Bronchial epithelial cell (primary cell): ENCODE data around the gene ELN. TPM values are rescaled to one million over a fixed set of nuclear protein-coding genes. Genes with fewer than 3 reads are reported as not detected.
A peak's percentile ranks its signal among the peaks of the same experiment; 100 is the strongest.

Experiments used
- DNase-seq: peaks from one replicate; pipeline ENCODE4 v3.0.0-alpha.2; 2010; ENCODE audit warnings: low read depth
- FAIRE-seq: peaks from 2 replicates; lab custom pipeline; 2011; peaks lifted over from hg19 to GRCh38; lab: Jason Lieb, UNC
- H3K27me3 ChIP-seq: 2 replicates; pipeline ENCODE4 v1.5.1; 2011; ENCODE audit warnings: low read length; ENCODE audit not compliant: control insufficient read depth, insufficient read depth
- H3K36me3 ChIP-seq: 2 replicates; pipeline ENCODE4 v1.5.1; 2011; ENCODE audit warnings: low read length; ENCODE audit not compliant: control insufficient read depth, insufficient read depth
- H3K4me3 ChIP-seq: 2 replicates; pipeline ENCODE4 v1.5.1; 2011; ENCODE audit warnings: mild to moderate bottlenecking, low read depth, low read length, control low read depth
- CTCF ChIP-seq: IDR thresholded peaks from 2 replicates; pipeline ENCODE4 v1.5.1; 2011; ENCODE audit warnings: mild to moderate bottlenecking, moderate library complexity, low read length, control low read depth, inconsistent platforms; ENCODE audit not compliant: insufficient read depth, severe bottlenecking
- total RNA-seq: library from RNA; depleted of rRNA; stranded (reverse); fragments of >200 nt; gene quantifications from 2 replicates; pipeline ENCODE4 v1.2.1, GENCODE V29; 2014

ELN gene
- total RNA-seq, 1 donor from 2014 or later: under 0.01 TPM

- Histone ChIP-seq H3K4me3 (no peak overlapping the region), H3K27me3 (no peaks in the 10 kb centered on the region), H3K36me3 (no peaks in the 10 kb centered on the region)
- no peak for TF ChIP-seq CTCF
- FAIRE-seq (no peak), DNase-seq (peak; percentile 61)
Observed at GRCh38 chr7:74002474-74003017, 25.4 kb upstream of the ELN start.

GRCh38 chr7:74003621-74004020, 24.4 kb upstream of the ELN start:
- TF ChIP-seq CTCF: no peak
- peak; percentile 81 for FAIRE-seq
- H3K27me3 ChIP-seq: no peaks in the 10 kb centered on the region
- no peak overlapping the region for H3K4me3 ChIP-seq
- no peak for DNase-seq
- no peaks in the 10 kb centered on the region for H3K36me3 ChIP-seq

- no peak for FAIRE-seq
- no peak for TF ChIP-seq CTCF
- DNase-seq: no peak
- Histone ChIP-seq H3K4me3 (no peak overlapping the region), H3K36me3 (no peaks in the 10 kb centered on the region), H3K27me3 (no peaks in the 10 kb centered on the region)
Observed at GRCh38 chr7:74006032-74006431, 21.9 kb upstream of the ELN start.

GRCh38 chr7:74006451-74007241, 21.3 kb upstream of the ELN start:
- no peaks in the 10 kb centered on the region for H3K36me3 ChIP-seq
- TF ChIP-seq CTCF: no peak
- H3K27me3 ChIP-seq: no peaks in the 10 kb centered on the region
- FAIRE-seq: no peak
- DNase-seq: no peak
- H3K4me3 ChIP-seq: no peak overlapping the region

- DNase-seq (no peak), FAIRE-seq (no peak)
- no peaks in the 10 kb centered on the region for H3K27me3 ChIP-seq
- no peak for TF ChIP-seq CTCF
- H3K36me3 ChIP-seq: no peaks in the 10 kb centered on the region
- H3K4me3 ChIP-seq: no peak overlapping the region
Observed at GRCh38 chr7:74007242-74007567, 20.8 kb upstream of the ELN start.
